Activated CD8-positive, alpha-beta memory T cell treated with anti-CD3 and anti-CD28 coated beads, Interleukin-2, amount 50 U/mL, for 1 hour (primary cell): ENCODE measurements around the gene BTG3.

Source experiments
- DNase-seq: peaks from one replicate; pipeline ENCODE4 v3.0.0-alpha.2; 2020; ENCODE audit errors: extremely low read depth

The BTG3 gene

DNA sequence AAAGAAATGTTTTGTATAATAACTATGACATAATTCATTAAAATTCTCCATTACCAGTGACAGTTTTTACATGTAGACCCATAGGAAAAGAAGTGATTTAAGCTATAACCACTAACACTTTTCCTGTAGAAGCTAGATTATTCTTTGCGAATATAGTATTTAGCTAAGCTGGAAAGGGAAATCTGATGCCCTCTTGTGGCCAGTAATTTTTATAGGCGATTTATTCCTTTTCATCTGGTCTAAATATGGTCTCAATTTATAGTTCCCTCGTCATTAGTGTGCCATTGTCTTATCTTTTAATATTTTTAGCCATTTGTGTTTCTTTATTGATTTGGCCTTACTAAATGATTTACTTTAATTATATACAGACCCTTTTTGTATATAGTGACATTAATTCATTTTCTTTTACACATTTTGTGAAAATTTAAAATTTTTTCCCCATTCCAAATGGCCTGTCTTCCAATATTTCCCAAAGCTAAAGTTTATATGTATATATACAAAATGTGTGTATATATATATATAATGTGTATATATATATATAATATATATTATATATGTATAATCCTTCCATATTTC lies 26.7 kb downstream of the BTG3 start:
- DNase-seq: no peak

DNA sequence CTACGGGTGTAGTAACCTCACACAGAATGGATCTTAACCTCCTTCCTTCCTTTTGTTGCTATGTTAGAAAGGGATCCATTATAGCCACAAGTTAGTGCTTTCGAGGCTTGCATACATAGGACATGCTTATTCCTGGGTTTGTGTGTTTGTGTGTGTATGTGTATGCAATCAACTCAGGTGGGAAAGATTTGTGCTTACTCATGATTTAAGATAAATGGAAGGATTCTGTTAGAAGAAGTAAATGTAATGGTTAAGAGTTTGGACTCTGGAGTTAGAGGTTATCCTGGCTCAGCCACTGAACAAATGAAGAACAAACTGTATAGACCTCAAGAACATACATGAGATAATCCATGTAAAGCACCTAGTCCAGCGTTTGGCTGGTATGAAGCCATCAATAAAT lies 28.8 kb downstream of the BTG3 start:
- DNase-seq: no peak

DNA sequence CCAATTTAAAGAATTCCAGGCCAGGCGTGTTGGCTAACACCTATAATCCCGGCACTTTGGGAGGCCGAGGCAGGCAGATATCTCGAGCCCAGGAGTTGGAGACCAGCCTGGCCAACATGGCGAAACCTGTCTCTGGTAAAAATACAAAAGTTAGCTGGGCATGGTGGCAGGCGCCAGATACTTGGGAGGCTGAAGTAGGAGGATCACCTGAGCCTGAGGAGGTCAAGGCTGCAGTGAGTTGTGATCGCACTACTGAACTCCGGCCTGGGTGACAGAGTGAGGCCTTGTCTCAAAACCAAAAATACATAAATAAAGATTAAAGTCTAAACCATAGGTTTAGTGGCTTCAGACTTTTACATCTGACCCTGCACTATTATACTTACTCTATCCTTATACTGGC lies 32.4 kb downstream of the BTG3 start:
- DNase-seq: no peak

DNA sequence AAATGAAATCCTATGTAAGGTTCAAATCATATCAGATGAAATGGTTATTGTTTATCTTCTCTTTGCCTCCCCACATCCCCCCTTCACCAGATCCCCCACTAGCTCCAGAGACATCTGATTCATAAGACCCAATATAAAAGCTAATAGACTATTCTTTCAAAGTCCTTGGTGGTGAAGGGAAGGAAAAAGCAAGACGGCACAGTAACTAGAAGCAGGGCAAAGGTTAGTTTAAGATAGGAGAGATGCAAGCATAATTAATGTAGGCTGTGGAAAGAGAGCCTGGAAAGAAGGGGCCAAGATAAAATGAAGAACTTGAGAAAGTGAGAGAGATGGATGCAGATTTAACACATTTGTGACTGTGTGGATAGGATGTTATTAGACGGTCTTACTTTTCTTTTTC lies 33.8 kb downstream of the BTG3 start:
- no peak for DNase-seq

DNA sequence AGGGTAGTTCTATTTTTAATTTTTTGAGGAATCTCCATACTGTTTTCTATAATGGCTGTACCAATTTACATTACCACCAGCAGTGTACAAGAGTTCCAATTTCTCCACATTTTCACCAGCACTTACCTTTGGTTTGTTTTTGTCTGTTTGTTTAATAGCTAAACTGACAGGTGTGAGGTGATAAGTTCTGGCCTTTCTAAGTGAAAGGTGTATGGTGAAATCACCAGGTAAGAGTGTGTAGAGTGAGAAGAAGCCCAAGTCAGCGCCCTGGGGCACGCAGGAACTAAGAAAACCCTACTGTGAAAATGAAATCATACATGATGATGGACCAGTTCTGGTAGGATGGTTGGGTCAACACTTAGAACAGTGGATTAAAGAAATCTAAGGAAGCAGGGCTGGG lies 34.5 kb downstream of the BTG3 start:
- DNase-seq: no peak

DNA sequence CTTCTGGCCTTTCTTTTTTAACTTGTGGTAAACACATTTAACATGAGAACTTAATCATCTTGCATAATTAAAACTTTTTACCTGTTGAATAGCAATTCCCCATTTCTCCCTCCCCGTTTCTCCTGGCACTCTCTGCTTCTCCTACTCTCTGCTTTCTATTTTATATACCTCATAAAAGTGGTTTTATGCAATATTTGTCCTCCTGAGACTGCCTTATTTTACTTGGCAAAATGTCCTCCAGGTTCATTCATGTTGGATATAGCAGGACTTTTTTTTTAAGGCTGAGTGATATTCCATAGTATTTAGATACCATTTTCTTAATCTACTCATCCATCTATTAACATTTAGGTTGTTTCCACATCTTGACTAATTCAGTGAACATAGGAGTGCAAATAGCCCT lies 35.0 kb downstream of the BTG3 start:
- no peak for DNase-seq

DNA sequence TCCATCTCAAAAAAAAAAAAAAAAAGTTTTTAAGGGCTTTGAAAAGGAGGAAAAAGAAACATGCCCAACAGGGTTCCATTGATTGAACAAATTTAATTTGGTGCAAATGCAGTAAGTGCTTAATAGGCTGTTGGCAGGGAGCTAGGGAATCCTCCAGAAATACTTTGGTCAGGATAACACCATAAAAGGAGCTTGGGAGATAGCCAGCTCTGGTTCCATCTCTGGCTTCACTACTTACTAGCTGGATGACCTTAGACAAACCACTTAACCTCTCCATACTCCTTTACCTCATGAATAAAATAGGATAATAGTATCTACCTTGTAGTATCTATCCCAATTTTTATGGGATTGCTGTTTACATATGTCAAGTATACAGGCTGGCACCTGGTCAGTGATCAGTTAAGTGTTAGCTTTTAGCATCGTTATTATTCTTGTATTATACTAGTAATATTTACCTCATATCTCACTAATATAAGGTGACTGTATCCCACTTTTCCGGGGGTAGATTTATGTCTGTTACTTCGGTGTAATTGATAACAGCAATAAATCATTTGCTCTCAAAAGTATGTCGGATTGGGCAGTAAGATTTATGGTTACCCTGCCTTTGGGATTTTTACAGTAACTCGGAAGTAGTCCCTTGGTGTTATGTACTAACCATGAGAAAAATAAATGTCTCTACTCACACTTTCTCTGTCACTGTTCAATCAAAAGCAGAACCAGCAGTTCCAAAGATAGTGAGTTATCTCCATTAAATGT lies 36.4 kb downstream of the BTG3 start:
- DNase-seq: no peak

DNA sequence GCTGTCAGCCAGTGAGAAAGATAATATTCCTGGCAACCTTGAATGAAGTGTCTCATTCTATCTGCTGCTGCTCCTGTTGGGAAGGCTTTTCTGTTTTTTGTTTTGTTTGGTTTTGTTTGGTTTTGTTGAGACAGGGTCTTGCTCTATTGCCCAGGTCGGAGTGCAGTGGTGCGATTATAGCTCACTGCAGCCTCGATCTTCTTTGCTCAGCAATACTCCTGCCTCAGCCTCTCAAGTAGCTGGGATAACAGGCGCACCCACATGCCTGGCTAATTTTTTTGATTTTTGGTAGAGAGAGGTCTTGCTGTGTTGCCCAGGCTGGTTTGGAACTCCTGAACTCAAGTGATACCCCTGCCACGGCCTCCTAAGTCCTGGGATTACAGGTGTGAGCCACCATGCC lies 37.6 kb downstream of the BTG3 start:
- no peak for DNase-seq

DNA sequence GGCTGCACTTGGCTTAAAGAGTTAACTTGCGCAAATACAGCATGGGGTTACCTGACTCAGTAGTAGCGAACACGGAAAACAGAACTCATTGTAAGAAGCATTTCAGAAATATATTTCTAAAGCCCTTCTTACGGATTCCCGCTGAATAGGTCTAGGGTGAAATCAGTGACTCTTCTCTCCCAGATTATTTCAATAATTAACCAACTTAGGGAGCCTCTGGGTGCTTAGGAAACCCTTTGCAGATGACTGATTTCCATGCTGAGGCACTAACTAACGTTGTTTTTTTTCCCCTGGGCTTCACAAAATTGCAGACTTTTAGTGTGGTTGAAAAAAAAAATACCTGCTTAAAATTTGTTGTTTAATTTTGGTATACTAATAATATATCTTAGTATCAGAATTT lies 40.3 kb downstream of the BTG3 start:
- no peak for DNase-seq

DNA sequence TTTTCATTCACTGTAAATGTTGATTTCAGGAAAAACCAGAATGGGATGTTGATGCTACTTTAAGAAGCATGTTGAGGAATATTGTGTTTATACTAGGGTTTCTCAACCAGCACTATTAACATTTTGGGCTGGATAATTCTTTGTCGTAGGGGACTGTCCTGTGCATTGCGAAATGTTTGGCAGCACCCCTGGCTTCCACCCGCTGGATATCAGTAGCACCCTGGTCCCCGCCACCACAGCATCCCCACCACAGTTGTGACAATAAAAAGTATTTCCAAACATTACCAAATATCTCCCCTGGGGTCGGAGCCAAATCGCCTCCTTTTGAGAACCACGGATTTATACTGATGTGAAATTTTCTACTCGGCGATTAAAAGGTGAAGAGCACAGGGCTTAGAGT lies 41.9 kb downstream of the BTG3 start:
- DNase-seq: no peak

DNA sequence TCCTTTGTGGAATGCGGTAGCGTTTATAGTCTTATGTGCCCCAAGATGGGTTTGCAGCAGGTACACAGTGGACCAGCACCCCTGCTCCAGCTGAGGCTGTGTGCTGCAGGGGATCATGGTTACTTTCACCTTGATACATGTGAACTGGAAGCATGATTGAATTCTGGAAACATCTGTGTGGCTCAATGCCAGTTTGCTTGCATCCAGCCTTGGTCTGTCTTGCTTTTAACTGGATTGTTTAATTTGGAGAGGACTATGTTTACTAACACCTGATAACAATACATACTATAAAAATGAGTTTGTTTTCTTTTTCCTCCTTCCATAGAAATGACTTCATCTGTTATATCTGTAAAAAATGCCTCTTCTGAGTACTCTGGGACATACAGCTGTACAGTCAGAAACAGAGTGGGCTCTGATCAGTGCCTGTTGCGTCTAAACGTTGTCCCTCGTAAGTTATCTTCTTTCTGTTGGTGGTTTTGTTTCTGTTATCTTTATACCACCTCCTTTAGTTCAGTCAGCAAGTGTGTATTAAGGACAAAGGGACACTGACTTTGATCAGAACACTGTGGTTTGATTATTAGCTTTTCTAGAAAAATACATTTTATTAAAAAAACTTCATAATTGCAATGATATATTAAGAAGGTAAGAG lies 52.2 kb downstream of the BTG3 start:
- no peak for DNase-seq

DNA sequence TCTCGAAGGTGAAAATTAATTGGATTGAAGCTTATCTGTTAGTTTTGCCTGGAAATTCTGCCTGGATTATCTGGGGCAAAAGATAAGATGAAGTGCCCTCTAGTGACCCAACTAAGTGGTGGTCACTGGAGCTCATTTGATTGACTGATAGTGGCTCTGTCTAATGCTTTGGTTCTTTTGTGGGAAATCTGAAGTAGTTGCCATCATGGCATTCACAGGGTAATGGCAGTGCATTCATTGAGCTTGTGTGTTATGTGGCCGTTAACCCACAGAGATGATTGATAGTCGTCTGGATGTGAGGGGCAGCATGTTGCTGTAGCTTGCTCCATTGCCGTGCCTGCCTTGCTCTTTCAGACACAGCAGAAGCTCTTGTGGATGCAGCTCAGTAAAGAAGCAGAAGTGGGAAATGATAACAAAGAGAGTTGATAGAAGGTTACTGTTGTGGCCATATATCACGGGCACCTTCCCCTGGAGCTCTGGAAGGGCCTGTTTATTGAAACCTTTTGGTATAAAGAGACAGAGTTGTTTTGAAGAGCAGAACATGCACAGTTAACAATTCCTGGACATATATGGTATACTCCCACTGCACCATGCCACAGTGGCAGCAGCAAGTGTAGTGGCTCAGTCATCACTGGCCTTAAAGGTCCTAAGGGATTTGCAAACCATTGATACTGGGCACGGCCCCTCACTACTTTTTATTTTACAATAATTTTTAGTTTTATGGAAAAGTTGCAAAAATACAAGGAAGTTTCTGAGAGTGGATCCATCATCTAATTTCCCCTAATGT lies 57.8 kb downstream of the BTG3 start:
- DNase-seq: no peak

DNA sequence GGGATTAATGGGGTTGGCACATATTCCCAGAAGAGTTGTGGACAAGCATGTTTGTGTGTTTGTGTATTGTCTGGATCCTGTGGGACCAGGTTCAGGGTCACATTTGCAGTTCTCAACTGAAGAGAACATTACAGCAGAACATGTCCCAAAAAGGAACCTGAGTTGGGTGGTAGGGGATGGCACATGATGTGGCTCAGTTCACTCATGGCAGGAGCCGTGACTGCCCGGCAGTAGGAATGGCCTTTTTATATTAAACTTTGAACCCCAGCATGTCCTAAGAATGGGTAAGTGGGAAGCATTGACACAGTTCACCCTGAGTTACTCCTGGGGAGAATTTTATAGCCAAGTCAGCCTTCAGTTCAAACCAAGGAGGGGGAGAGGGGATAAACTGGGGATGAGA lies 58.6 kb downstream of the BTG3 start:
- DNase-seq: no peak

DNA sequence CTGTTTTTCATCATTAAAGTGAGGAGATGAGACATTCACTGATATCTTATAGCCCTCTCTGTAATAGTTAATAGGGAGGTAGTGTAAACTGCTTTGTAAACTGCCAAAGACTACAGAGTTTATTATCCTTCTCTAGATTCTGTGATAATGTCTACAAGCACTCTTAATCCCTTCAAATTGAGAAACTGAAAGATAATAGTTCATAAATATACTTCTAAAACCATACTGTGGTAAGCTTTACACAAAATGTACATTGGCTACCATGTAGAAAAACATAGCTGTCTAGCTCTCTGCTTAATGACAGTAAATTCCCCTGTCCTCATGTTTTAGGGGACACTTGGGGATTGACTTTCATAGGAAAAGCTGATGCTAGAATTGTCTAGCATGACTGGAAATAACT lies 60.3 kb downstream of the BTG3 start:
- no peak for DNase-seq

DNA sequence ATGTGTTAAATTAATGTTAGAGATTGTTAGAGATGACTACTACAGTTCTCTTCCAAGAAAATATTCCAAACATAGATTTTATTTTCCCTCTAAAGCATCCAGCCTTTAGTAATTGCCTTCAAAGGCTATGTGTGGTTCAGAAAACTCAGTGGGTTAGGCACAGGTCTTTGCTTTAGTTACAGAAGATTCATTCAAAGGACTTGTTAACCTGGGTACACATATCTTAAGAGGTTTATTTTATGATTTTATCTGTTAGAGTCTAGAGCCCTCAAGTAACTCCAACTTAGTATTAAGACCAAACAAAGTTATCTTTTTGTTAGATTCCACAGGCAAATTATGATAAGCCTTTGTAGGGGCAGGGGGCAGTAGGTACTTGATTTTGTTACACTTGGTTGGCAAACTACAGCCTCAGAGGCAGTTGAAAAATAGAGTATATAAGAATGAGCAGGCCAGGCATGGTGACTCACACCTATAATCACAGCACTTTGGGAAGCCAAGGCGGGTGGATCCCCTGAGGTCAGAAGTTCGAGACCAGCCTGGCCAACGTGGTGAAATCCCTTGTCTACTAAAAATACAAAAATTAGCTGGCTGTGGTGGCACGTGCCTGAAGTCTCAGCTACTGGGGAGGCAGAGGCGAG lies 61.9 kb downstream of the BTG3 start:
- DNase-seq: no peak

DNA sequence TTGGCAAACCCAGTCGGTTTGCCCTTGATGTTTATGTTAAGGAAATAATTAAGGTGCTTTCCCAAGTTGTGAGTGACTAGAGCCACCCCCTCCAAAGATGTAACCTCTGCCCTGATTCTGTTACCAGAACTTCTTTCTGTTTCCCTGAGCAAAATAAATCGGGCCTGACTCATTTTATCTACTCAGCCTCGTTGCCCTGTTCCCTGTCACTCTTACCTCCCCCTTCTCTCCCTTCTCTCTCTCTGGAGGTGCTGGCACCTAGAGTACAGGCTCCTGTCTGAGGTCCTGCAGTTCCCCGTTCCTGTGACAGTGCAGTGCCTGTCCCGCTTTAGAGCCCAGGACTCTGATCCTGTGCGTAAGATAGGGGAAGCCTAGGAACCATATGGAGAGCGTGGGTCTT lies 64.4 kb downstream of the BTG3 start:
- DNase-seq: no peak

DNA sequence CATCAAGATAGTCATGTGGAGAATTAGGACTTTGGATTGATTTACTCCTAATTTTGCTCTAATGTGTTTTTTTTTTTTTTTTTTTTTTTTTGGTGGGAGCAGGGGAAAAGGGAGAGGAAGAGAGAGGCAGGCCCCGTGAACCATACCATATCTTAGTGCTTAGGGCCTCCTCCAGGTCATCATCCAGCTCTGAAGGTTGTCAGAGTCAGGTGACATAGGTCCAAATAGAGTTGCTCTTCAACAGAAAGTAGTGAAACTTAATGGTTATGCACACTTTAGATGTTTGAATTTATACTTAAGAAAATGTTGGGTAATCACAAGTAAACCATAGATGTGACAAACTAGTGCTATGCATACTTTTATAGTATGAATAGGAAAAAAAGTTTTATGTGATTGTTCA lies 67.7 kb downstream of the BTG3 start:
- no peak for DNase-seq
